Choroid plexus epithelial cell (primary cell): ENCODE measurements around the gene DLX4.

Experiments used
- DNase-seq: peaks from one replicate; pipeline ENCODE4 v3.0.0-alpha.2; 2010; ENCODE audit warnings: low read depth
- H3K4me3 ChIP-seq: 2 replicates; pipeline ENCODE4 v1.5.1; 2011; ENCODE audit warnings: low read depth, mild to moderate bottlenecking, control low read depth, low read length, moderate library complexity
- TF ChIP-seq, protein P1 (sequence below): conservative IDR thresholded peaks from 2 replicates; pipeline ENCODE4 v1.5.1; 2011; ENCODE audit warnings: low read depth, mild to moderate bottlenecking, control low read depth, inconsistent platforms, low read length, moderate library complexity

DLX4 gene

DNA sequence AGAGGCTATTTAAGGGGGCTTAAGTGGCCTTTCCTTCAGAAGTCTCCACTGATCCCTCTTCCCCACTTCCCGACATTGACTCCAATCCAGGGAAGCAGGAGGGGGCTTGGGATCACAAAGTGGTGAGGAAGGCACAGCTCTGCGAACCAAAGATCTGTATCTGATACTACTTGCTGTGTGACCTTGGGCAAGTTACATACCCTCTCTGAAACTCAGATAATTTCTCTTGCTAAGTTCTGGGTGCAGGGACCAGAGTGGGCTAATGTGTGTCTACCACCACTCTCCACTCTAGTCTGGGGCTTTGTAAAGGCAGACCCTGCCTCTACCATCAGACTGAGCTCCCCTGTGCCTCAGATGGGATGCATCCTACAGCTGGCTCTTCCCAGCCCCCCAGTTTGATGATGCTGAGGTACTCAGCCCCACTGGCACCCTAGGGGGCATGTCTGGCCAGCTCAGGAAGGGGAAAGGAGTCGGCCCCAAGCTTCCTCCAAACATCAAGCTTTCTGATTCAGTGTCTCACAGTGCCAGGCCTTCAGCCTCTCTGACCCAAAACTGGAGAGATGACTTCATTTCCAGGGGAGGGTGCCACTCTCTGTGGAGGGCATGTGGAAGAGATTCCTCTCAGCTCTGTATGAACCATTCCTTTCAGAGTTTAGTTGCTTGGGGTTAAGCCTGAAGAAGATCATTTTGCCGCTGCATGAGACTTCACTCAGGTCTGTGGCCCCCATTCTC is 10.9 kb downstream of the DLX4 start:
- no peak overlapping the region for H3K4me3 ChIP-seq
- DNase-seq, result no peak
- TF ChIP-seq, protein P1, sequence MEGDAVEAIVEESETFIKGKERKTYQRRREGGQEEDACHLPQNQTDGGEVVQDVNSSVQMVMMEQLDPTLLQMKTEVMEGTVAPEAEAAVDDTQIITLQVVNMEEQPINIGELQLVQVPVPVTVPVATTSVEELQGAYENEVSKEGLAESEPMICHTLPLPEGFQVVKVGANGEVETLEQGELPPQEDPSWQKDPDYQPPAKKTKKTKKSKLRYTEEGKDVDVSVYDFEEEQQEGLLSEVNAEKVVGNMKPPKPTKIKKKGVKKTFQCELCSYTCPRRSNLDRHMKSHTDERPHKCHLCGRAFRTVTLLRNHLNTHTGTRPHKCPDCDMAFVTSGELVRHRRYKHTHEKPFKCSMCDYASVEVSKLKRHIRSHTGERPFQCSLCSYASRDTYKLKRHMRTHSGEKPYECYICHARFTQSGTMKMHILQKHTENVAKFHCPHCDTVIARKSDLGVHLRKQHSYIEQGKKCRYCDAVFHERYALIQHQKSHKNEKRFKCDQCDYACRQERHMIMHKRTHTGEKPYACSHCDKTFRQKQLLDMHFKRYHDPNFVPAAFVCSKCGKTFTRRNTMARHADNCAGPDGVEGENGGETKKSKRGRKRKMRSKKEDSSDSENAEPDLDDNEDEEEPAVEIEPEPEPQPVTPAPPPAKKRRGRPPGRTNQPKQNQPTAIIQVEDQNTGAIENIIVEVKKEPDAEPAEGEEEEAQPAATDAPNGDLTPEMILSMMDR, result no peak

DNA sequence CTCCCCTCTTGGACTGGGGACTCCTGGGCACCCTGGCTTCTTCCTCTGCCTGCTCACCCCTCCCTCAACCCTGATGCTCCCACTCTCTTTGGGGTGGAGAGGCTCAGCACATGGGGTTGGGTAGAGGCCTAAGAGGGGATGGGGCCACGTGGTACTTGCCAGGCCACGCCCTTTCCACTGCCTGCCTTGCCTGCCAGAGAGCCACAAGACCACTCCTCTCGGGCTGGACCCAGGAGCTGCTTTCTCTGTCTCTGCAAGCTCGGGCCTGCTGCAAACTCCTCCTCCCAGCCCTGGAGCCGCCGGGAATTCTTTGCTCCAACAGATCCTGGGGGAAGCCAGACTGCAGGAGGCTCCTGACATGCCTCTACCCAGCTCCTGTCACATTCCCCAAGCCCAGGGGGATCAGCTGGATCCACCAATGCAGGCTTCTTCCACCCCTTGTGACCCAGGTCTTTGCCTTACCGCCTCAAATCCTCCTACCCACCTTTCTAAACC is 11.8 kb downstream of the DLX4 start:
- TF ChIP-seq, protein P1, result no peak
- H3K4me3 ChIP-seq, result no peak overlapping the region
- no peak for DNase-seq

DNA sequence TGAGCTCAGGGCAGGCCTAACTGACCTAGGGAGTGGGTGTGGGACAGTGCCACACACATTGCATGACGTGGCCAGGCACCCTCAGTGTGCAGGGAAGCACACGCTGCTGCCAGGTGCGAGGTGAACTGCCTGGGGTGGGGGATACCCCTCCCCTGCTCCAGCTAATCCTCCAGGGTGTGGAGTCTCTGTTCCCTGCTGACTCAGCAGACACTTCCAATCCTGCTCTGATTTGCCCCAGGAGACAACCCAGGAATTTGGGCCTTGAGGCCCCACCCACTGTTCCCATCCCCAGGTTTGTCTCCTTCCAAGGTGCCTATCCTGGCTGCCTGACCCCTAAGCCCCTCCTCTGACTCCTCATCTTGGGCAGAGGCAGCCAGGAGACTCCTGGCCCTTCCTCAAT is 15.3 kb downstream of the DLX4 start:
- no peak for DNase-seq
- H3K4me3 ChIP-seq, result no peak overlapping the region
- TF ChIP-seq, protein P1, result no peak

GRCh38 chr17:49984776-49985175 is 15.8 kb downstream of the DLX4 start:
- H3K4me3 ChIP-seq, result no peak overlapping the region
- TF ChIP-seq, protein P1, result no peak
- DNase-seq, result no peak

- TF ChIP-seq, protein P1, result no peak
- no peak overlapping the region for H3K4me3 ChIP-seq
- no peak for DNase-seq
Observed at GRCh38 chr17:49985310-49985990, 16.5 kb downstream of the DLX4 start.

- no peak overlapping the region for H3K4me3 ChIP-seq
- TF ChIP-seq, protein P1, result no peak
- no peak for DNase-seq
Observed at GRCh38 chr17:49986396-49987289, 17.7 kb downstream of the DLX4 start.
